GM21390 (cell line): ENCODE data around the gene OMP.

Experiments
- ATAC-seq: cut with Tn5 transposase; IDR thresholded peaks from one replicate; pipeline ENCODE4 v1.9.1; 2021; ENCODE audit not compliant: unreplicated experiment

Gene OMP

GRCh38 chr11:77136784-77137420 is 34.3 kb downstream of the OMP start:
- ATAC-seq, result no peak

- no peak for ATAC-seq
Measured at GRCh38 chr11:77137421-77137820, 34.8 kb downstream of the OMP start.

DNA sequence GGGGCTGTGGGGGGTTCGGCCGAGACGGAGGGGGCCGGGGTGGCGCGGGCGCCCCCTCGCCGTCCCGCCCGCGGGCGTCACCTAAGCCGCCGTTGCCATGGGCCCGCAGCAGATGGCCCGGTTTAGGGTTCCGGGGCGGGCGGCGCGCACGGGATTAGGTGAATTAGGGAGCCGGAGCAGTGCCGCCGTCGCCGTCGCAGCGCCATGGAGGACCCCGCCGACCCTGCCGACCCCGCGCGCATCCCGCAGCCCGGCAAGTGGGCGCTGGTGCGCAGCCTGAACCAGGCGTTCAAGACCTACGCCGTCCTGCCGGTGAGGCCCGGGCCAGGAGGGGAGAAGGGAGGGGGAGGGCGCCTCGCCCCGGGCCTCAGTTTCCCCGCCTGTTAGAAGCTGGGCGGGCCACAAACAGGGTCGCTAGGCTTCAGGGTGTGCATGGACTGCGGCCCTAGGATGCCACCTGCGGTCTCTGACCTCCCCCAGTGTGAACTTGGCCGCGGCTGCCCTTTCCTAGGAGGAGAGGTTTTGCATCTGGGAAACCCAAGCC is 35.5 kb downstream of the OMP start:
- no peak for ATAC-seq

DNA sequence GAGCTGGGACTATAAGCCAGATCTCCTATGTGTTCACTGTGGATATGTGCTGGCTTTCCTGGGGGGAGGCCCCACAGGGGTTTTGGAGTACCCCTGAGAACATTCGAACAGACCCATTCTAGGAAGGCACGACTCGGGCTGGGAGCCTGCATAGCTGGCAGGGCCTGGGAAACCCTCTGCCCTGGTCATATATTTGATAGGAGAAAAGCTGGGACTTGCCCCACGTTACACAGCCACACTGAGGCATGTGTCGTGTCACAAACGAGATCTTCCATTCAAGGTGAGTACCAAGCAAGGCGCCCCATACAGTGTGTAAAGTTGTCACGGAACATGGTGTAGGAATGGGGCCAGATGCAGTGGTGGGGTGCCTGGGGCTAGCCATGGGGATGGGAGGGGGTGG is 36.6 kb downstream of the OMP start:
- no peak for ATAC-seq

- ATAC-seq, result no peak
Measured at GRCh38 chr11:77140231-77140851, 37.7 kb downstream of the OMP start.

DNA sequence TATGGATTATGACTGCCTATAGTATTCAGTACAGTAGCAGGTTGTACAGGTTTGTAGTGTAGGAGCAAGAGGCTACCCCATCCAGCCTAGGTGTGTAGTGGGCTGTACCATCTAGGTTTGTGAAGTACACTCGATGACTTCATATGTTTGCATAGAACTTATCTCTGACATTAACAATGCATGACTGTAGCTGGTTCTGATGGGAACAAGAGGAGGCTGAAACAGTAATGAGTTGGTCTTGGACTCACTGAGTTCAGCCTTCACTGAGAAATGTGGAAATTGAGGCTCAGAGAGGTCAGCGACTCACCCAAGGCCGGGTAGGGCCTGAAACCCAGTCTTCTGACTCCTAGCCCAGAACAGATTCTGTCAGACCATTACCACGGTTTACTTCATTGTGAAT is 38.4 kb downstream of the OMP start:
- no peak for ATAC-seq

- ATAC-seq, result no peak
Measured at GRCh38 chr11:77141475-77141874, 38.8 kb downstream of the OMP start.

GRCh38 chr11:77142091-77142975 is 39.7 kb downstream of the OMP start:
- no peak for ATAC-seq

DNA sequence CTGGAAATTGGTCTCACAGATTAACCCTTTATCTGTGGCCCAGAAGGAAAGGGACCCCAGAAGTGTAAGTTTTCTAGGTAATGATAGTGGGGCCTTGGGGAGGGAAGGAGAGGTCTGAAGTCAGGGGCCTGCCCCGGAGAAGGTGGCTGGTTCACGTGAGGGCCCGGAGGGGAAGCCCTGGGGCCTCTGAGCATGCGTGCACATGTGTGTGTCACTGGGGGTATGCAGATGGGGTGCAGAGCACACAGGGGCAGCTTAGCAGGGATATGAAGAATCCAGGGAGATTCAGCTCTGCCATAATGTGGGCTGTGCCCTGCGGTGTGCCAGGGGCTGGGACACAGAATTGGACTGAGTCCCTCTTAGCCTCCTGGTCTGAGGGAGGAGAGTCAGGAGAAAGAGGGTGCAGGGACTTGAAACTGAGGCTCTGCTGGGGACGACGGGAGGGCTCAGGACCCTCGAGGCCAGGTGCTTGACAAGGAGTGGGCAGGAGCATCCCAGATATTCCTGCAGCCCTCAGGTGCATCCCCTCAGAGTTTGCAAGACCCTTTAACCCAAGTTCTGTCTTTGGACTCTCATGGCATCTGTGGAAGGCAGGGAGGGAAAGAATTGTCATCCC is 40.9 kb downstream of the OMP start:
- ATAC-seq, result no peak

- ATAC-seq, result no peak
Measured at GRCh38 chr11:77144196-77144856, 41.7 kb downstream of the OMP start.

GRCh38 chr11:77144857-77145428 is 42.3 kb downstream of the OMP start:
- no peak for ATAC-seq

DNA sequence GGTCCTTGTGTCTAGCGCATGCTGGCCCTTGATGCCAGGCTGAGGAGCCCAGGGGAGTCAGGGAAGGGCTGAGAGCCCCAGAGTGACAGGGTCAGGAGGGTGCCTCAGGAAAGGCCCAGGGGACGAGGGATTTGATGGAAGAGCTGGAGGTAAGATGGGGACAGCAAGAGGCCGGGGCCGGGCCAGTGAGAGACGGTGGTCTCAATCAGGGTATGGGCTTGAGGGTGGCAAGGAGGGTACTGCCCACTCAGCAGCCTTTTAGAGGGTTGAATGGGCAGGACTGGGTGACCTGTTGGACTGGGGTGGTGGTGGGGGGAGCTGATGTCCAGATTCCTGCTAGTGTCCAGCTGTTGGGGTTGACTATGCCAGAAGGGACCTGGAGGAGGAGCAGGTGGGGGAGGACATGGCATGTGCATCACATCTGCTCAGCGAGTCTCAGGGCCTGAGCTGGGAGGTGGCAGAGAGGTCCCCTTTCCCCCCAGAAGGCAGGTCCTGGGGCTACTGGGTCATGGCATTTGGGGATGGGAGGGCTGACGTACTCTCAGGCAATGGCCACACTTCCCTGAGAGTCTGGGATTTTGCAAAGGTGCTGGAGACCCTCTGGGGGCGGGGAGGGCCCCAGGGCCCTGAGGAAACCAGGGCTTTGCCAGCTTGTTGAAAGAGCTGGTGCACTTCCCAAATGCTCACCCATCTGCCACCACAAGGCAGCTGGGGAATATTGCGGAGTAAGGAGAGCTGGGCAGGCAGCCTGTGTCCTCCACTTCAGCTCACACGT is 43.8 kb downstream of the OMP start:
- ATAC-seq, result no peak

GRCh38 chr11:77147036-77147315 is 44.3 kb downstream of the OMP start:
- no peak for ATAC-seq

DNA sequence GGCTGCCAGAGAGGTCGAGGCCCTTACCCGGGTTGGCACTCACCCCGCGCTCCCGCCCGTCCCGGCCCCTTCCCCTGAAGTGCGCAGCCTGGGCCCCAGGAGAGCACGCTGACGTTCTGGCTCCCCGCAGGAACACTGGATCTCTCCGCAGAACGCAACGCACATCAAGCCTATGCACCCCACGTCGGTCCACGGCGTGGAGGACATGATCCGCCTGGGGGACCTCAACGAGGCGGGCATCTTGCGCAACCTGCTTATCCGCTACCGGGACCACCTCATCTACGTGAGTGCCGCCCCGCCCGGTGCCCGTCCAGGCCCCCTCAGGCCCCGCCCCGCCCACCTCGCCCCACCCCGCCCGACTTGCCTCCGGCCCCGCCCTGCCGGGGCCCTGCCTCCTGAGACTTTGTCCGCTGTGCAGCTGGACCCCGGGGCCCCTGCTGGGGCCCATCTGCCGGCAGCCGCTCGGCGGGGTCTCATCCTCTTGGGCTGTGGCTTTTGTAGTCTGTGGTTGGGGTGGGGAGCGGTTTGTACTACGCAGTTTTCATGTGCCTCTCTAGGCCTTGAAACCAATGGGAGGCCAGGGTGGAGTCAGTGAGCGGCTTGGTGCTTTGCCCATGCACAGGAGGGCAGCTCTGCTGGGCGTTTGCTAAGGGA is 45.2 kb downstream of the OMP start:
- no peak for ATAC-seq

GRCh38 chr11:77148963-77149715 is 46.5 kb downstream of the OMP start:
- ATAC-seq, result no peak

GRCh38 chr11:77149716-77150392 is 47.2 kb downstream of the OMP start:
- no peak for ATAC-seq

GRCh38 chr11:77150836-77151235 is 48.2 kb downstream of the OMP start:
- no peak for ATAC-seq
